NCI-H748 treated with DMSO at 0.1 percent for 48 hours (cell line): ENCODE data around the gene NANOS1.

Experiments
- DNase-seq: peaks from one replicate; lab custom pipeline; 2025; lab: John Stamatoyannopoulos, UW

NANOS1 gene

GRCh38 chr10:119060107-119060506 lies 30.6 kb downstream of the NANOS1 start:
- no peak for DNase-seq

DNA sequence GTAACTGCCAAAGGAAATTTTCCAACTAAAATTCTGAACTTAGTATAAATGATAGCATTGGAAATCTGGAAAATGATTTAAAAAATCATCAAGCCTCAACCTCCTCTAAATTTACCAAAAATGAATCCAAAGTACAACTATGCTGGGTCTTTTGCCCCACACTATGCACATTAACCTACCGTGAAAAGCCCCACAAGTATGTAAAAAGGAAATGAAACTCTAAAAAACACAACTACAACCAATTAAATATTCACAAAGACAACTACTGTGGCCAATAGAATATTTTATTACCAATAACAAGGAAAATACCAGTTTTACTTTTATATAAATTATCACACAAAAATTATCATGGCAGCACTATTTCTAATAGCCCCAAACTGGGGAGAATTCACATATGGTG lies 31.8 kb downstream of the NANOS1 start:
- no peak for DNase-seq

DNA sequence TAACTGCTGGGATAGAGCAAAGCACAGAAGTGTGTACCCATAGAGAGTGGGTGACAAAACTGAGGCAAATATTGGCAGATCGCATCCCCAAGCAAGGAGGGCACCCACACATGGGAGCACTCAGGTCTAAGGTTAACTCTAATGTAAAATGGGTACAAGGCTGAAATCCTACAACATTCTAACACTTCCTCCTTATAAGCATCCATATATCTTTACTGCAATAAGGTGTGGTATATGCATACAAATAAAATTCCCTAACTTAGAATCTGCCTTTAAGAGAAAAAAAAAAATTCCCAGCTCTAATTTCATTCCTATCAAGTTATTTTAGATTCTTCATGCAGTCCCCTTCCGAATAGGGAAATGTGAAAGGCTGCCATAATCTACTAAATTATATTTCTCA lies 32.4 kb downstream of the NANOS1 start:
- no peak for DNase-seq

DNA sequence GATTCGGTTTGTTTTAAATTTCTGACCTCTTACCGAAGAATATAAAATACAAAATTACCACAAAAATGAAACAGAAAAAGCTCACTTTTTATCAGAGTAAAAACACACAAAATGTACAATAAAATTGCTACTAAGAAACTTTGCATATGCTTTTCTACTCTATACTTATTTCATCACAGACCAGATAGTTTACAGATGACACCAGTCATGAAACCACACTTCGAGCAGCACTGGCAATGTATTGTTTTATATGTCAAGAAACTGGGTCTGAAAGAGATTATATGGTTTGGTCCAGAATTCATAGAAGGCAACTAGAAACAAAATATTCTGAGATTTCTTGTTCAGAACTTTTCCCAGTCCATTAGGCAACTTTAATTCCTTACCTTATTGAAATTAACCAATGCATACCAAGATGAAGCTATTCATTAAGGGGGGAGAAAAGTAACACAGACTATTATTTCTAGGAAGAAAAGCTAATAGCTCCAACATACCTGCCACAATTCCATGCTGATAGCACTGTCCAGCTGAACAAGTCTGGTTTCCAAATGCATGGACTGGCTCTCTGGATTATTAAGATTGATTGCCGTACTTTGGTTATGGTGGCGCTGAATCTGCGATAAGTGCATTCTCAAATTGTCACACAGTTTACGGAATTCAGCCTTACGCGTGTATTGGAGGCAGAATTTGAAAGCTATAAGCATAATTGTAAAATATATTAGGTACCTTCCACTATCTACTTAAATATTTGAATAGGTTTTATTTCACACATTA lies 41.1 kb downstream of the NANOS1 start:
- DNase-seq, result no peak

DNA sequence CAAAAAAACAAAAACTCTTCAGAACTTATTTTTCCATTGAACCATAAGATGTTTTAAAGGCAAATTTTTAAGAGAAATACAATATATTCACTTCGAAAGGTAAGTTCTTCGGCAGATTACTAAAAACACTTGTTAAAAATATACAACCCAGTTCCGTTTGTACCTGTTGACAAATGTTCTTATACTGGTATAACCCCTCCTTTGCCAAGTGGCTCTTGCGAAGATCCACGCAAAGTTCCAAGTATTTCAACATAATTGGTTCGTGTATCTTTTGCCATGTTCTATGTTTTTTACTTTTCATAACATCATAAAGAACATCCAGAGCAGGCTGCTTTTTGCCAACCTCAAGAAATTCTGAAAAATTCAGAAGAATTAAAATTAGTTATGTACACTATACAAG lies 44.1 kb downstream of the NANOS1 start:
- DNase-seq, result no peak

- no peak for DNase-seq
These were observed 49.1 kb downstream of the NANOS1 start for GRCh38 chr10:119078422-119079179.

GRCh38 chr10:119079599-119080520 lies 50.3 kb downstream of the NANOS1 start:
- DNase-seq, result no peak

- peak; percentile 53 for DNase-seq
These were observed 51.2 kb downstream of the NANOS1 start, which contains the start of gene EIF3A for GRCh38 chr10:119080521-119081259. Gene EIF3A, minus strand, starts transcription at chr10:119080817. Its CDS starts 141 bp downstream, at chr10:119080676.
